KOPT-K1 (cell line): ENCODE measurements around the gene JPH2.

Source experiments
- H3K27ac ChIP-seq: fragments of 200-600 bp; sonication (generic); 2 replicates; pipeline ENCODE4 v1.5.1; 2016; ENCODE audit warnings: antibody characterized with exemption, mild to moderate bottlenecking, low read depth, low read length; ENCODE audit not compliant: poor library complexity, severe bottlenecking
- H3K36me3 ChIP-seq: fragments of 200-600 bp; sonication (generic); 2 replicates; pipeline ENCODE4 v1.5.1; 2017; ENCODE audit warnings: antibody characterized with exemption, mild to moderate bottlenecking, low read length, moderate library complexity; ENCODE audit not compliant: insufficient read depth
- H3K9me3 ChIP-seq: fragments of 200-600 bp; sonication (generic); 2 replicates; pipeline ENCODE4 v1.5.1; 2017; ENCODE audit warnings: antibody characterized with exemption, low read length, mild to moderate bottlenecking; ENCODE audit not compliant: insufficient read depth, poor library complexity, severe bottlenecking

The JPH2 gene

GRCh38 chr20:44166008-44166407, 21.0 kb downstream of the JPH2 start:
- H3K27ac ChIP-seq, result no peak overlapping the region
- no peaks in the 10 kb centered on the region for H3K36me3 ChIP-seq

DNA sequence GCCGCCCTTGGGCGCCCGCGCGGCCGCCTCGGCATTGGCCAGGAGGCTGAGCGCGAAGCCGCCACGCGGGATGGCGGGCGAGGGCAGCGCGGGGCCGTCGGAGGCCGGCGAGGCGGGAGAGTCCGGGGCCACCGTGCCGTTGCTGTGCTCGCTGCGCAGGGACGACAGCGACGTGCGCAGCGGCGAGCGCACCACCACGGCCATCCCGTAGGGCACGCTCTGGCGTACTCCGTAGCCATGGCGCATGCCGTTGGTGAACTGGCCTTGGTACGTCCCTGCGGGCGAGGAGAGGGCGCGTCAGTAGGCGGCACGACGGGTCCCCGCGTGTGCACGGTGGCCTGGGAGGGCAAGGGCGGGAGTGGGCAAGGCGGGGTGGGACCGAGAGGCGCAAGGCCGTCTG, 26.9 kb downstream of the JPH2 start:
- H3K27ac ChIP-seq, result no peak overlapping the region
- no peaks in the 10 kb centered on the region for H3K9me3 ChIP-seq
- H3K36me3 ChIP-seq, result no peaks in the 10 kb centered on the region

More at GRCh38 chr20:44166008-44166407, 21.0 kb downstream of the JPH2 start:
- H3K9me3 ChIP-seq, result no peaks in the 10 kb centered on the region

- no peaks in the 10 kb centered on the region for H3K36me3 ChIP-seq
- H3K27ac ChIP-seq, result no peak overlapping the region
- H3K9me3 ChIP-seq, result no peaks in the 10 kb centered on the region
Observed at GRCh38 chr20:44159711-44160110, 27.3 kb downstream of the JPH2 start.

DNA sequence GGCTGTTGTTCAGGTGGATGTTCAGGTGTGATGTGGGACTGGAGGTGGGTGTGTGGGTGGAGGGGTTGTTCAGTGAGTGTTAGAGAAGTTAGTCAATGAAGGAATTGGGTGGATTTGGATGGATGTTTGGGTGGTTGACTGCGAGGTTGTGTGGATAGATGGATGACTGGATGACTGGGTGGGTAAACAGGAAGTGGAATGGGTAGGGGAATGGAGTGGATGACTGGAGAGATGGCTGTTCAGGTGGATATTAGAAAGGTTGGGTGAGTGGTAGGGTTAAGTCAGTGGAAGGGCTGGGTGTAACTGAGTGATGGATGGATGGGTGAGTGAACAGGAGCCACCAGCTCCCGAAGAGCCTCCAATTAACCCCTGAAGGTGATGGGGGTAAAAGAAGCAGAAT, 27.9 kb downstream of the JPH2 start:
- Histone ChIP-seq H3K9me3 (no peaks in the 10 kb centered on the region), H3K36me3 (no peaks in the 10 kb centered on the region), H3K27ac (no peak overlapping the region)

- no peaks in the 10 kb centered on the region for H3K36me3 ChIP-seq
- no peaks in the 10 kb centered on the region for H3K9me3 ChIP-seq
- no peak overlapping the region for H3K27ac ChIP-seq
Observed at GRCh38 chr20:44157061-44157460, 29.9 kb downstream of the JPH2 start.

GRCh38 chr20:44154521-44155001, 32.4 kb downstream of the JPH2 start:
- no peak overlapping the region for H3K27ac ChIP-seq
- no peaks in the 10 kb centered on the region for H3K36me3 ChIP-seq

GRCh38 chr20:44153636-44154043, 33.3 kb downstream of the JPH2 start:
- Histone ChIP-seq H3K27ac (no peak overlapping the region), H3K36me3 (no peaks in the 10 kb centered on the region), H3K9me3 (no peaks in the 10 kb centered on the region)

More at GRCh38 chr20:44154521-44155001, 32.4 kb downstream of the JPH2 start:
- H3K9me3 ChIP-seq, result no peaks in the 10 kb centered on the region

DNA sequence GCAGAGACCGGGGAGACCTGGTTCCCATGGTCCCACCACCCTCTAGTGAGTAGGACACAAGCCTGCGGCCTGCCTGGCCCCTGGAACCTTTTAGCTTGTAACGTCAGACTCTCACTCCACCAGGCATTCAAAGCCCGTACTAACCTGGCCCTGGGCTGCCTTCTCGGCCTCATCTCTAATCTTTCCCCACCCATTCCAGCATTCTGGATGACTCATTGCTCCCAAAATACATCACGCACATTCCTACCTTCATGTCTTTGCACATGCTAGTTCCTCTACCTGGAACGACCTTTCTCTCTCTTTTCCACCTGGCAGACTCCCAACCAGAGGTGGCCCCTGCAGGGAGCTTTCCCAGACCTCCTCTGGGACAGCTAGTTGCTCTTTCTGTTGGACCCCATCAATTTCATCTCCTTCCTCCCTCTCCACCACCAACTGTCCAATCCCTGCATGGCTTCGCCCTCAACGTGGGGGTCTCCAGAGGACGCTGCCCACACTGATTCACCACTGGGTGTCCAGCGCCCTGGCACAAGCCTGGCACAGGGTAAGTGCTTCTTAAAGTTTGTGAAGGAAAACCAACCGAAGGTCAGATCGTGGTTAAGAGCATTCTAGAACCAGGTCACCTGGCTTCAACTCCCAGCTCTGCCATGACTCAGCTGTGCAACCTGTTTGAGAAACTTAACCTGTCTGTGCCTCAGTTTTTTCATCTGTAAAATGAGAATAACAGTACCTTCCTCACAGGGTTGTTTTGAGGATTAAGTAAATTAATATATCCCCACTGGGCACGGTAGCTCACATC, 35.2 kb downstream of the JPH2 start:
- Histone ChIP-seq H3K27ac (no peak overlapping the region), H3K9me3 (no peaks in the 10 kb centered on the region), H3K36me3 (no peaks in the 10 kb centered on the region)

DNA sequence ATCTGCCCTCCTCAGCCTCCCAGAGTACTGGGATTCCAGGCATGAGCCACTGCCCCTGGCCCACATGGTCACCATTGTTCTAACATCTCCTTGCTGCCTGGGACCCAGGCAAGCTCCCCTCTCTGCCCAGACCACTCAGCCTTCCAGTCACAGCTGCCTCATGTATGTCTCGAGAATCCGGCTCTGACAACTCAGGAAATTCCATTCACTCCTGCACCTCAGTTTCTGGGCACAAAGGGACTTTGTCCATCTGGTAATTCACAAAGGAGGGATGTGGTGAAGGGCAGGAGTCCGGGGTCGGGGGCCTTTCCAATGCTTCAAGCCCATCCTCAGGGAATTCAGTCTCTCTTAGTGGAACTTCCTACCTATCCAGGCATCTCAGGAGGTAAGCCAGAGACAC, 40.7 kb downstream of the JPH2 start:
- H3K36me3 ChIP-seq, result no peaks in the 10 kb centered on the region

GRCh38 chr20:44145131-44145775, 41.7 kb downstream of the JPH2 start:
- Histone ChIP-seq H3K27ac (no peak overlapping the region), H3K9me3 (no peaks in the 10 kb centered on the region), H3K36me3 (no peaks in the 10 kb centered on the region)

More for the DNA sequence above, 40.7 kb downstream of the JPH2 start:
- Histone ChIP-seq H3K9me3 (no peaks in the 10 kb centered on the region), H3K27ac (no peak overlapping the region)

GRCh38 chr20:44143936-44144335, 43.1 kb downstream of the JPH2 start:
- H3K27ac ChIP-seq, result no peak overlapping the region
- no peaks in the 10 kb centered on the region for H3K36me3 ChIP-seq
- no peaks in the 10 kb centered on the region for H3K9me3 ChIP-seq

DNA sequence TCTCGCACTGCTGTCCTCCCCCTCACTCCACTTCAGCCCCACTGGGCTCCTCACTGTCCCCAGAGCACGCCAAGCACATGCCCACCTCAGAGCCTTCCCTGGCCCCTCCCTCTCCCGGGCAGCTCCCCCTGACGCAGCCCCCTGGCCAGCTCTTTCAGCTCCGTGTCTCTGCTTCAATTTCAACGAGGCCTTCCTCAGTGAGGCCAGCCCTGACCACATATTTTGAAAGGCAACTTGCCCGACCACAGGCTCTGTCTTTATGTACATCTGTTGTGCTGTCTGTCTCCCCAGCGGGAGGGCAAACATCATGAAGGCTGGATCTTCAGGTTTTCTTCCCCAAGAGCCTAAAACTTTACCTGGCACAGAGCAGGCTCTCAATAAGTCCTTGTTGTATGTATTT, 44.6 kb downstream of the JPH2 start:
- Histone ChIP-seq H3K36me3 (no peaks in the 10 kb centered on the region), H3K27ac (no peak overlapping the region), H3K9me3 (no peaks in the 10 kb centered on the region)

GRCh38 chr20:44141873-44142272, 45.1 kb downstream of the JPH2 start:
- Histone ChIP-seq H3K9me3 (no peaks in the 10 kb centered on the region), H3K36me3 (no peaks in the 10 kb centered on the region), H3K27ac (no peak overlapping the region)

GRCh38 chr20:44138867-44139266, 48.1 kb downstream of the JPH2 start:
- no peaks in the 10 kb centered on the region for H3K9me3 ChIP-seq
- no peak overlapping the region for H3K27ac ChIP-seq
- no peaks in the 10 kb centered on the region for H3K36me3 ChIP-seq

- Histone ChIP-seq H3K27ac (no peak overlapping the region), H3K9me3 (no peaks in the 10 kb centered on the region), H3K36me3 (no peaks in the 10 kb centered on the region)
Observed at GRCh38 chr20:44137266-44137801, 49.7 kb downstream of the JPH2 start.
